Measurements from ENCODE around the gene CLNK. TPM values are rescaled to one million over a fixed set of nuclear protein-coding genes. Genes with fewer than 3 reads are reported as not detected.

Gene CLNK
- total and polyA plus RNA-seq, 7 donors: 0.01 to 0.09 TPM; not detected in 5

DNA sequence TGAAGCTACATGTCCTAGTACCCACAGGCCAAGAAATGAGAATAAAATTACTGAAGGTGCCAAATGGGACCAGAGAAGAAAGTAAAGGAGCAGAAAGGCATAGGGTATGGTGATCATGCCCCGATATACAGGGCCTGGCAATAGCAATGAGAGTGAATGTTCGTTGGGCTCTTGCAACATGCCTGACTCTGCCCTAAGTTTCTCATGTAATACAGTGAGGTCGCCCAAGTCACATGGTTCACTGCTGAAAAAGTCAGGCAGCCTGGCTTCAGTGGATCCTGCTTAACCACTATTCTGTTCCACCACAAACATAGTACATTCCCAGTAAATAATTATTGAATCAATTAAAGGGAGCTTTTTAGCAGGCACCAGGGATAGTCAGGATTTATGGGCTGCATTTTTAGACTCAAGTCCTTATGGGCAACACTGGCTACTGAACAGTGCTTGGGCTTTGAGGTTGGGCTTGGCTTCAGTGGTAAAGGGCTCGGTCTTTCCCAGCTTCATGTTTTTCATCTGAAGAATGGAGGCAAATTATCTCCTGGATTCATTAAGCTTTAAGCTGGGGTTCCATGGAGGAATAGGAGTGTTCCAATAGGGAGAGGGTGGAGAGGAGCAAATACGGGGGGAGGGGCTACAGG lies 160.3 kb downstream of the CLNK start:
- intact Hi-C loops (cut with DNase I): no loop called here
- ATAC-seq: no peak
- WGBS, 3 donors: 77 to 87% (median 82%) methylated on average over 5 of the region's 5 CpGs
- DNase-seq: no peak
- TF ChIP-seq, protein P1, sequence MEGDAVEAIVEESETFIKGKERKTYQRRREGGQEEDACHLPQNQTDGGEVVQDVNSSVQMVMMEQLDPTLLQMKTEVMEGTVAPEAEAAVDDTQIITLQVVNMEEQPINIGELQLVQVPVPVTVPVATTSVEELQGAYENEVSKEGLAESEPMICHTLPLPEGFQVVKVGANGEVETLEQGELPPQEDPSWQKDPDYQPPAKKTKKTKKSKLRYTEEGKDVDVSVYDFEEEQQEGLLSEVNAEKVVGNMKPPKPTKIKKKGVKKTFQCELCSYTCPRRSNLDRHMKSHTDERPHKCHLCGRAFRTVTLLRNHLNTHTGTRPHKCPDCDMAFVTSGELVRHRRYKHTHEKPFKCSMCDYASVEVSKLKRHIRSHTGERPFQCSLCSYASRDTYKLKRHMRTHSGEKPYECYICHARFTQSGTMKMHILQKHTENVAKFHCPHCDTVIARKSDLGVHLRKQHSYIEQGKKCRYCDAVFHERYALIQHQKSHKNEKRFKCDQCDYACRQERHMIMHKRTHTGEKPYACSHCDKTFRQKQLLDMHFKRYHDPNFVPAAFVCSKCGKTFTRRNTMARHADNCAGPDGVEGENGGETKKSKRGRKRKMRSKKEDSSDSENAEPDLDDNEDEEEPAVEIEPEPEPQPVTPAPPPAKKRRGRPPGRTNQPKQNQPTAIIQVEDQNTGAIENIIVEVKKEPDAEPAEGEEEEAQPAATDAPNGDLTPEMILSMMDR (IDR thresholded peaks at IDR 0.05): no peak
- H3K27ac ChIP-seq: no peak overlapping the region
- H3K4me3 ChIP-seq: no peak overlapping the region
- no peaks in the 10 kb centered on the region for H3K4me1 ChIP-seq
- no peaks in the 10 kb centered on the region for H3K36me3 ChIP-seq (ENCODE audit: insufficient read depth in 1 of 2, low read depth in 1 of 2)
- no peaks in the 10 kb centered on the region for H3K9me3 ChIP-seq
- H3K27me3 ChIP-seq (ENCODE audit: insufficient read depth in 3 of 3, low read length in 2 of 3): peaks cover 0 to 2% (median 0%) of the 10 kb centered on the region in 3 donors

DNA sequence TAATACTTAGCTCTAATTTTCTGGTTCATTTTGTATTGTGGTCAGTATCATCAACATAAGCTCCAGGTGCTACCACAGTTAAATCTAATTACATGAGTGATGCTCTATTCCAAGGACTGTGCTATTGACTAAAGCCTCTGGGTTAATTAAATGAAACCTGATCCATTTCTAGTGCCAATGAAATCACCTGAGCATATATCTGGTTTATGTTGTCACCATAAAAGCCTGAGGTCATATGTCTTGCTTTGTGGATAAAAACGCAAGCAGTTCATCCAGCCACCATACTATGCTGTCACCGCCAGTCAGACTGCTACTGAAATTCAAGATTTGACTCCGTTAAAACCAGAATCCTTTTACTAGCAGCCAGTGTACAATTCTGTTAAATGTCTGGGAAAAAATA lies 163.1 kb downstream of the CLNK start:
- Histone ChIP-seq H3K4me1 (no peaks in the 10 kb centered on the region), H3K36me3 (ENCODE audit: insufficient read depth in 1 of 2, low read depth in 1 of 2) (no peaks in the 10 kb centered on the region), H3K27ac (no peak overlapping the region), H3K4me3 (no peak overlapping the region), H3K27me3 (ENCODE audit: insufficient read depth in 3 of 3, low read length in 2 of 3) (peaks cover 0 to 2% (median 0%) of the 10 kb centered on the region in 3 donors), H3K9me3 (no peaks in the 10 kb centered on the region)
- intact Hi-C loops (cut with DNase I): no loop called here
- WGBS, 3 donors: 42 to 52% (median 46%) methylated on average over 3 of the region's 3 CpGs
- TF ChIP-seq, protein P1 (IDR thresholded peaks at IDR 0.05): no peak
- ATAC-seq (no peak), DNase-seq (no peak)

DNA sequence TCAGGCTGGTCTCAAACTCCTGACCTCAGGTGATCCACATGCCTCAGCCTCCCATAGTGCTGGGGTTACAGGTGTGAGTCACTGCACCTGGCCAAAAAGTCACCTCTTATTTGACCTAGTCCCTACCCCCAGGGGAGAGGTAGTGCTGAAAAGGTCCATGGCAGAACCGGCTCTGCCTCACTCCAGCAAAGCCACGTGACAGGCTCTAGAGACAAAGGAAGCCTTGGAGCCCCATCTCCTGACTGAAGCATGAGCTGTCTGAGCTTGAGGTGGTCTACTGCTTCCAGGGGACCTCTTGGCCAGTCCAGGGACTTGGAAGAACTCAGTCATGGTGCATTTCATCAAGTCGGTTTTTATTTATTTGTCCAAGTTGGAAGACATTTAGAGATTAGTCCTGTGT lies 174.8 kb downstream of the CLNK start:
- no peak for DNase-seq
- H3K36me3 ChIP-seq (ENCODE audit: insufficient read depth in 1 of 2, low read depth in 1 of 2): no peaks in the 10 kb centered on the region
- TF ChIP-seq, protein P1 (IDR thresholded peaks at IDR 0.05): no peak
- no peak overlapping the region for H3K4me3 ChIP-seq
- no peak overlapping the region for H3K27ac ChIP-seq
- no peaks in the 10 kb centered on the region for H3K9me3 ChIP-seq
- H3K4me1 ChIP-seq: no peaks in the 10 kb centered on the region
- H3K27me3 ChIP-seq (ENCODE audit: insufficient read depth in 3 of 3, low read length in 2 of 3): peaks cover 0 to 1% (median 0%) of the 10 kb centered on the region in 3 donors
- intact Hi-C loops (cut with DNase I): no loop called here
- 60 to 67% (median 63%) methylated on average over 3 of the region's 3 CpGs for WGBS, 3 donors
- no peak for ATAC-seq

DNA sequence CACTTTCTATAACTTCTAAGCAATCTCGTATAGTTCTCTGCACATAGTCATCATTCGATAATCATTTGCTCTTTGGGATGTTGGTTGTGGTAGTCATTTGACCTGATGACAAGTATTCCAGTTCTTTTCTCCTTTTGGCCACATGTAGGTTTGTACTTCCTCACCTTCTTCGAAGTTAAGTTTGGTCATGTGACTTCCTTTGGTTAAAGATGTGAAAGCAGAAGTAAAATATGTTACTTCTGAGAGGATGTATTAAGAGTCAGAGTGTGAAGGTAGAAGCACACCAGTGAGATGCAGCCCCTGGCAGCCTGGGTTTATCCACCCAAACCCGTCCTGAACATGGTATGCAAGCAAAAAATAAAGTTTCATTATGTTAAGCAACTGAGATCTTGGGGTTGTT lies 178.5 kb downstream of the CLNK start:
- peaks cover 0 to 1% (median 0%) of the 10 kb centered on the region in 3 donors for H3K27me3 ChIP-seq (ENCODE audit: insufficient read depth in 3 of 3, low read length in 2 of 3)
- no peaks in the 10 kb centered on the region for H3K4me1 ChIP-seq
- H3K36me3 ChIP-seq (ENCODE audit: insufficient read depth in 1 of 2, low read depth in 1 of 2): no peaks in the 10 kb centered on the region
- no peaks in the 10 kb centered on the region for H3K9me3 ChIP-seq
- H3K27ac ChIP-seq: no peak overlapping the region
- TF ChIP-seq, protein P1 (IDR thresholded peaks at IDR 0.05): no peak
- ATAC-seq (no peak), DNase-seq (no peak)
- no peak overlapping the region for H3K4me3 ChIP-seq
- WGBS, 3 donors: 82 to 86% (median 85%) methylated on average over 4 of the region's 4 CpGs
- intact Hi-C loops (cut with DNase I): no loop called here

Data from psoas muscle (tissue), 8 donors.